Neural progenitor cell (in vitro differentiated cells): ENCODE measurements around the gene SNX7. TPM values are rescaled to one million over a fixed set of nuclear protein-coding genes. Genes with fewer than 3 reads are reported as not detected.

Experiments used
- DNase-seq: peaks from one replicate; pipeline ENCODE4 v3.0.0-alpha.2; 2016; ENCODE audit warnings: low spot score
- H2AFZ ChIP-seq: fragments of 200-600 bp; sonication (generic); replicated peaks from 2 replicates; pipeline ENCODE4 v1.6.1; 2016; ENCODE audit warnings: antibody characterized with exemption
- H3F3A ChIP-seq: fragments of 200-600 bp; sonication (generic); 2 replicates; pipeline ENCODE4 v1.6.1; 2016; ENCODE audit warnings: antibody characterized with exemption, low read depth
- H3K27ac ChIP-seq: fragments of 200-600 bp; sonication (generic); 2 replicates; pipeline ENCODE4 v1.5.1; 2016; ENCODE audit warnings: mild to moderate bottlenecking
- H3K27me3 ChIP-seq: fragments of 200-600 bp; sonication (generic); 2 replicates; pipeline ENCODE4 v1.6.1; 2016; ENCODE audit warnings: mild to moderate bottlenecking, moderate library complexity
- H3K36me3 ChIP-seq: fragments of 200-600 bp; sonication (generic); 2 replicates; pipeline ENCODE4 v1.5.1; 2016
- H3K4me1 ChIP-seq: fragments of 200-600 bp; sonication (generic); 2 replicates; pipeline ENCODE4 v1.6.1; 2016; ENCODE audit warnings: mixed run types
- H3K4me2 ChIP-seq: fragments of 200-600 bp; sonication (generic); 2 replicates; pipeline ENCODE4 v1.6.1; 2016
- H3K4me3 ChIP-seq: fragments of 200-600 bp; sonication (generic); 2 replicates; pipeline ENCODE4 v1.5.1; 2016
- H3K79me2 ChIP-seq: fragments of 200-600 bp; sonication (generic); 2 replicates; pipeline ENCODE4 v1.6.1; 2016; ENCODE audit warnings: low read depth
- H3K9ac ChIP-seq: fragments of 200-600 bp; sonication (generic); 2 replicates; pipeline ENCODE4 v1.6.1; 2016
- H3K9me3 ChIP-seq: fragments of 200-600 bp; sonication (generic); 2 replicates; pipeline ENCODE4 v1.5.1; 2016; ENCODE audit warnings: low read depth
- H4K20me1 ChIP-seq: fragments of 200-600 bp; sonication (generic); 2 replicates; pipeline ENCODE4 v1.6.1; 2016; ENCODE audit warnings: low read depth
- H3K27ac Mint-ChIP-seq: 3 replicates; pipeline ENCODE4 v1.8.0; 2021; ENCODE audit warnings: mixed read lengths
- H3K27me3 Mint-ChIP-seq: 2 replicates; pipeline ENCODE4 v1.8.0; 2022; ENCODE audit warnings: low read depth, mild to moderate bottlenecking, inconsistent platforms, moderate library complexity, mixed read lengths; ENCODE audit not compliant: insufficient read depth
- H3K36me3 Mint-ChIP-seq: 3 replicates; pipeline ENCODE4 v1.8.0; 2021; ENCODE audit warnings: mixed read lengths
- H3K4me1 Mint-ChIP-seq: 3 replicates; pipeline ENCODE4 v1.8.0; 2021; ENCODE audit warnings: mixed read lengths
- H3K4me3 Mint-ChIP-seq: 3 replicates; pipeline ENCODE4 v1.8.0; 2021; ENCODE audit warnings: mild to moderate bottlenecking, moderate library complexity, mixed read lengths
- H3K9me3 Mint-ChIP-seq: 3 replicates; pipeline ENCODE4 v1.8.0; 2020; ENCODE audit warnings: mixed read lengths
- CTCF ChIP-seq: fragments of 200-600 bp; sonication (generic); IDR thresholded peaks from 2 replicates; pipeline ENCODE4 v1.5.1; 2017; ENCODE audit warnings: antibody characterized with exemption, mild to moderate bottlenecking
- EZH2 ChIP-seq: fragments of 200-600 bp; sonication (generic); IDR thresholded peaks from 2 replicates; pipeline ENCODE4 v1.6.1; 2017; ENCODE audit warnings: antibody characterized with exemption, mild to moderate bottlenecking, moderate library complexity
- EZH2phosphoT487 ChIP-seq: fragments of 200-600 bp; sonication (generic); IDR thresholded peaks from 2 replicates; pipeline ENCODE4 v1.6.1; 2017; ENCODE audit warnings: antibody characterized with exemption
- total RNA-seq: library from RNA; depleted of rRNA; stranded (reverse); fragments of >200 nt; gene quantifications from 2 replicates; pipeline ENCODE4 v1.2.3, GENCODE V29; 2015; ENCODE audit warnings: low replicate concordance

Gene SNX7
- total RNA-seq, 1 donor from 2014 or later = 46.7 TPM

- TF ChIP-seq EZH2 (no peak), EZH2phosphoT487 (no peak), CTCF (no peak)
- Histone ChIP-seq H3K4me3 (no peak overlapping the region), H3K27ac (no peak overlapping the region), H3F3A (peaks cover 27% of the 10 kb centered on the region), H3K27me3 (no peaks in the 10 kb centered on the region), H3K36me3 (no peaks in the 10 kb centered on the region), H3K9me3 (no peaks in the 10 kb centered on the region), H3K79me2 (peaks cover 21% of the 10 kb centered on the region), H3K4me1 (peaks cover 10% of the 10 kb centered on the region), H4K20me1 (no peaks in the 10 kb centered on the region), H2AFZ (no peak overlapping the region), H3K9ac (no peak overlapping the region), H3K4me2 (no peak overlapping the region)
- Mint-ChIP-seq H3K27ac (no peak overlapping the region), H3K4me3 (no peak overlapping the region), H3K27me3 (peaks cover 2% of the 10 kb centered on the region), H3K4me1 (peaks cover 22% of the 10 kb centered on the region), H3K9me3 (no peaks in the 10 kb centered on the region), H3K36me3 (no peaks in the 10 kb centered on the region)
- DNase-seq = no peak
Observed at GRCh38 chr1:98659879-98660278, 1.6 kb upstream of the SNX7 start.

GRCh38 chr1:98660940-98661543, 479 bp upstream of the SNX7 start:
- Mint-ChIP-seq H3K27me3 (peaks cover 2% of the 10 kb centered on the region), H3K4me3 (peak overlapping the region; percentile 89), H3K9me3 (no peaks in the 10 kb centered on the region), H3K4me1 (peaks cover 22% of the 10 kb centered on the region), H3K36me3 (no peaks in the 10 kb centered on the region), H3K27ac (peak overlapping the region; percentile 69)
- Histone ChIP-seq H3K36me3 (no peaks in the 10 kb centered on the region), H3K27me3 (no peaks in the 10 kb centered on the region), H3K9me3 (no peaks in the 10 kb centered on the region), H3F3A (peaks cover 27% of the 10 kb centered on the region), H3K27ac (no peak overlapping the region), H3K4me1 (peaks cover 10% of the 10 kb centered on the region), H3K79me2 (peaks cover 21% of the 10 kb centered on the region), H3K4me2 (peak overlapping the region; percentile 91), H4K20me1 (no peaks in the 10 kb centered on the region), H2AFZ (peak overlapping the region; percentile 92), H3K9ac (no peak overlapping the region), H3K4me3 (peak overlapping the region; percentile 64)
- TF ChIP-seq EZH2 (no peak), EZH2phosphoT487 (no peak), CTCF (no peak)
- DNase-seq = no peak

- Histone ChIP-seq H4K20me1 (no peaks in the 10 kb centered on the region), H3K4me2 (peak overlapping the region; percentile 91), H3K27ac (no peak overlapping the region), H3K36me3 (no peaks in the 10 kb centered on the region), H3K4me1 (peaks cover 10% of the 10 kb centered on the region), H3K9me3 (no peaks in the 10 kb centered on the region), H3K27me3 (no peaks in the 10 kb centered on the region), H3F3A (peaks cover 27% of the 10 kb centered on the region), H3K4me3 (peak overlapping the region; percentile 64), H3K9ac (no peak overlapping the region), H3K79me2 (peaks cover 21% of the 10 kb centered on the region), H2AFZ (peak overlapping the region; percentile 92)
- Mint-ChIP-seq H3K27me3 (peaks cover 2% of the 10 kb centered on the region), H3K36me3 (no peaks in the 10 kb centered on the region), H3K4me3 (peak overlapping the region; percentile 100), H3K27ac (peak overlapping the region; percentile 98), H3K9me3 (no peaks in the 10 kb centered on the region), H3K4me1 (peaks cover 22% of the 10 kb centered on the region)
- DNase-seq = no peak
- no peak for TF ChIP-seq EZH2phosphoT487
- no peak for TF ChIP-seq CTCF
- TF ChIP-seq EZH2 = no peak
Observed at GRCh38 chr1:98662356-98662670, 792 bp downstream of the SNX7 start.
